Neural progenitor cell (in vitro differentiated cells): ENCODE measurements around the gene CPLANE1.

Experiments used
- EZH2 ChIP-seq: fragments of 200-600 bp; sonication (generic); IDR thresholded peaks from 2 replicates; pipeline ENCODE4 v1.6.1; 2017; ENCODE audit warnings: antibody characterized with exemption, mild to moderate bottlenecking, moderate library complexity
- TF ChIP-seq, protein P1 (sequence below): fragments of 200-600 bp; sonication (generic); IDR thresholded peaks from 2 replicates; pipeline ENCODE4 v1.5.1; 2017; ENCODE audit warnings: antibody characterized with exemption, mild to moderate bottlenecking

DNA sequence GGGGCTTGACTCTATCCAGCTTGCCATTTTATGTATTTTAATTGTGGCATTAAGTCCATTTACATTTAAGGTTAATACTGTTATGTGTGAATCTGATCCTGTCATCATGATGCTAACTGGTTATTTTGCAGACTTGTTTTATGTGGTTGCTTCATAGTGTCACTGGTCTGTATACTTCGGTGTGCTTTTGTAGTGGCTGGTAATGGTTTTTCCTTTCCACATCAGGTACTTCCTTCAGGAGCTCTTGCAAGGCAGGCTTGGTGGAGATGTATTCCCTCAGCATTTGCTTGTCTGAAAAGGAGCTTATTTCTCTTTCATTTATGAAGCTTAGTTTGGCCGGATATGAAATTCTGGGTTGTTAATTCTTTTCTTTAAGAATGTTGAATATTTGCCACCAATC is 145.9 kb downstream of the CPLANE1 start:
- TF ChIP-seq, protein P1, sequence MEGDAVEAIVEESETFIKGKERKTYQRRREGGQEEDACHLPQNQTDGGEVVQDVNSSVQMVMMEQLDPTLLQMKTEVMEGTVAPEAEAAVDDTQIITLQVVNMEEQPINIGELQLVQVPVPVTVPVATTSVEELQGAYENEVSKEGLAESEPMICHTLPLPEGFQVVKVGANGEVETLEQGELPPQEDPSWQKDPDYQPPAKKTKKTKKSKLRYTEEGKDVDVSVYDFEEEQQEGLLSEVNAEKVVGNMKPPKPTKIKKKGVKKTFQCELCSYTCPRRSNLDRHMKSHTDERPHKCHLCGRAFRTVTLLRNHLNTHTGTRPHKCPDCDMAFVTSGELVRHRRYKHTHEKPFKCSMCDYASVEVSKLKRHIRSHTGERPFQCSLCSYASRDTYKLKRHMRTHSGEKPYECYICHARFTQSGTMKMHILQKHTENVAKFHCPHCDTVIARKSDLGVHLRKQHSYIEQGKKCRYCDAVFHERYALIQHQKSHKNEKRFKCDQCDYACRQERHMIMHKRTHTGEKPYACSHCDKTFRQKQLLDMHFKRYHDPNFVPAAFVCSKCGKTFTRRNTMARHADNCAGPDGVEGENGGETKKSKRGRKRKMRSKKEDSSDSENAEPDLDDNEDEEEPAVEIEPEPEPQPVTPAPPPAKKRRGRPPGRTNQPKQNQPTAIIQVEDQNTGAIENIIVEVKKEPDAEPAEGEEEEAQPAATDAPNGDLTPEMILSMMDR: no peak
- TF ChIP-seq EZH2: no peak
